DND-41 (cell line): ENCODE measurements around the gene PSMB9.

Experiments
- CTCF ChIP-seq: IDR thresholded peaks from 2 replicates; pipeline ENCODE4 v1.5.1; 2012; ENCODE audit warnings: borderline replicate concordance, low read length, moderate library complexity, mild to moderate bottlenecking; ENCODE audit not compliant: poor library complexity, severe bottlenecking; ENCODE audit errors: extremely low read depth
- EZH2 ChIP-seq: IDR thresholded peaks from 3 replicates; pipeline ENCODE4 v1.6.1; 2012; ENCODE audit warnings: borderline replicate concordance, low read depth, mild to moderate bottlenecking, moderate library complexity, low read length, inconsistent platforms; ENCODE audit not compliant: severe bottlenecking

GRCh38 chr6:32894085-32895005 lies 40.4 kb downstream of the PSMB9 start:
- TF ChIP-seq CTCF (peak; percentile 22), EZH2 (no peak)
